Kidney epithelial cell (primary cell): Measurements from ENCODE around the gene CIART. TPM values are rescaled to one million over a fixed set of nuclear protein-coding genes. Genes with fewer than 3 reads are reported as not detected.

Source experiments
- DNase-seq: peaks from one replicate; pipeline ENCODE4 v3.0.0-alpha.2; 2010; ENCODE audit warnings: low read depth
- H3K27me3 ChIP-seq: 2 replicates; pipeline ENCODE4 v1.6.0; 2011; ENCODE audit warnings: low read length; ENCODE audit not compliant: control insufficient read depth, insufficient read depth
- H3K36me3 ChIP-seq: 2 replicates; pipeline ENCODE4 v1.5.1; 2011; ENCODE audit warnings: low read length; ENCODE audit not compliant: control insufficient read depth, insufficient read depth
- H3K4me3 ChIP-seq: 2 replicates; pipeline ENCODE4 v1.5.1; 2011; ENCODE audit warnings: low read depth, mild to moderate bottlenecking, control low read depth, low read length
- CTCF ChIP-seq: IDR thresholded peaks from 2 replicates; pipeline ENCODE4 v1.5.1; 2011; ENCODE audit warnings: mild to moderate bottlenecking, moderate library complexity, low read length, control low read depth, inconsistent platforms; ENCODE audit not compliant: insufficient read depth, poor library complexity, severe bottlenecking
- total RNA-seq: library from RNA; depleted of rRNA; stranded (reverse); fragments of >200 nt; gene quantifications from 2 replicates; pipeline ENCODE4 v1.2.3, GENCODE V29; 2015

The CIART gene
- total RNA-seq, 1 donor from 2014 or later, result 2.4 TPM

GRCh38 chr1:150256198-150256553 lies 26.2 kb upstream of the CIART start:
- H3K4me3 ChIP-seq, result no peak overlapping the region
- no peak for TF ChIP-seq CTCF
- no peak for DNase-seq
- H3K36me3 ChIP-seq, result no peaks in the 10 kb centered on the region
- H3K27me3 ChIP-seq, result peaks cover 23% of the 10 kb centered on the region

- TF ChIP-seq CTCF, result no peak
- DNase-seq, result no peak
- H3K4me3 ChIP-seq, result no peak overlapping the region
Measured at GRCh38 chr1:150256554-150257341, 25.6 kb upstream of the CIART start.

GRCh38 chr1:150257624-150258585 lies 24.4 kb upstream of the CIART start, which contains the start of gene CA14:
TSS of gene CA14 (plus strand) at chr1:150257774. CDS start at chr1:150258129, 355 bp downstream.
- Histone ChIP-seq H3K36me3 (no peaks in the 10 kb centered on the region), H3K4me3 (no peak within 1 kb of the TSS), H3K27me3 (peaks cover 23% of the 10 kb centered on the region)
- TF ChIP-seq CTCF, result no peak
- DNase-seq, result no peak

More at GRCh38 chr1:150256554-150257341, 25.6 kb upstream of the CIART start:
- Histone ChIP-seq H3K36me3 (no peaks in the 10 kb centered on the region), H3K27me3 (peaks cover 23% of the 10 kb centered on the region)

- Histone ChIP-seq H3K27me3 (peaks cover 23% of the 10 kb centered on the region), H3K36me3 (no peaks in the 10 kb centered on the region), H3K4me3 (no peak overlapping the region)
- no peak for DNase-seq
- no peak for TF ChIP-seq CTCF
Measured at GRCh38 chr1:150259217-150259616, 23.1 kb upstream of the CIART start.

GRCh38 chr1:150259758-150260669 lies 22.3 kb upstream of the CIART start:
- H3K27me3 ChIP-seq, result peaks cover 23% of the 10 kb centered on the region
- no peak overlapping the region for H3K4me3 ChIP-seq
- no peak for DNase-seq
- no peak for TF ChIP-seq CTCF
- H3K36me3 ChIP-seq, result no peaks in the 10 kb centered on the region
